Measurements from ENCODE around the gene SNU13. TPM values are rescaled to one million over a fixed set of nuclear protein-coding genes. Genes with fewer than 3 reads are reported as not detected.
"Not testable (repeated sequence)": the region's sequence is repeated elsewhere in the genome, so short reads cannot be mapped to it uniquely, and the experiment has no call there.

The SNU13 gene
- total RNA-seq, 1 donor from 2014 or later, result 175 TPM

DNA sequence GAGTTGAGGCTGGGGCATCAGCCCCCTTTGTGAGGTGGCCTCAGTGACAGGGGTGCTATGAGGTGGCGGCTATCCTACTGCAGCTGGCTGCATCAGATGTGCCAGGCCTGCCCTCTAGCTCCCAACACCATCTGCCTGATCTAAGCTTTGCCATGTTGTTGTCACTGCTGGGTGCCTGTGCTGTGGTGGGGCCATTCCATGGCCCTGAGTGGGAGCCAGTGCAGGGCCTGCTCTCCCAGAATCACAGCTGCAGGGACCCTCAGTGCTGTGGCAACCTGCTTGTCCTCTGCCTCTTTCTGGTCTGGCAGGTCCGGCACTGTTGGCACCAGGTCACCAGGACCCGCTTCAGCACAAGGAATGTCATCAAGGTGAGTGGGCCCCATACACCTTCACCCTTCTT is 1.8 kb upstream of the SNU13 start:
- peaks cover 22% of the 10 kb centered on the region for H4K20me1 ChIP-seq (ENCODE audit: insufficient read depth, low read length)
- Mint-ChIP-seq H3K27me3 (ENCODE audit: low read depth, unreplicated experiment) (no peaks in the 10 kb centered on the region), H3K27ac (ENCODE audit: unreplicated experiment) (no peak overlapping the region), H3K36me3 (ENCODE audit: low read depth, unreplicated experiment) (no peaks in the 10 kb centered on the region), H3K9me3 (ENCODE audit: unreplicated experiment) (no peaks in the 10 kb centered on the region), H3K4me3 (ENCODE audit: unreplicated experiment) (peak overlapping the region; percentile 96), H3K4me1 (ENCODE audit: low read depth, unreplicated experiment) (peaks cover 3% of the 10 kb centered on the region)
- no peak overlapping the region for H3K27ac ChIP-seq (ENCODE audit: low read depth, low read length)
- FAIRE-seq (no peak), DNase-seq (ENCODE audit: low read depth) (no peak)
- H3K27me3 ChIP-seq (ENCODE audit: insufficient read depth, low read length), result no peaks in the 10 kb centered on the region
- no peak overlapping the region for H3K4me3 ChIP-seq (ENCODE audit: insufficient read depth, low read depth, low read length)
- H3K9ac ChIP-seq (ENCODE audit: low read length), result no peak overlapping the region
- H3K4me1 ChIP-seq (ENCODE audit: insufficient read depth, low read length), result peaks cover 7% of the 10 kb centered on the region
- TF ChIP-seq, protein P1, sequence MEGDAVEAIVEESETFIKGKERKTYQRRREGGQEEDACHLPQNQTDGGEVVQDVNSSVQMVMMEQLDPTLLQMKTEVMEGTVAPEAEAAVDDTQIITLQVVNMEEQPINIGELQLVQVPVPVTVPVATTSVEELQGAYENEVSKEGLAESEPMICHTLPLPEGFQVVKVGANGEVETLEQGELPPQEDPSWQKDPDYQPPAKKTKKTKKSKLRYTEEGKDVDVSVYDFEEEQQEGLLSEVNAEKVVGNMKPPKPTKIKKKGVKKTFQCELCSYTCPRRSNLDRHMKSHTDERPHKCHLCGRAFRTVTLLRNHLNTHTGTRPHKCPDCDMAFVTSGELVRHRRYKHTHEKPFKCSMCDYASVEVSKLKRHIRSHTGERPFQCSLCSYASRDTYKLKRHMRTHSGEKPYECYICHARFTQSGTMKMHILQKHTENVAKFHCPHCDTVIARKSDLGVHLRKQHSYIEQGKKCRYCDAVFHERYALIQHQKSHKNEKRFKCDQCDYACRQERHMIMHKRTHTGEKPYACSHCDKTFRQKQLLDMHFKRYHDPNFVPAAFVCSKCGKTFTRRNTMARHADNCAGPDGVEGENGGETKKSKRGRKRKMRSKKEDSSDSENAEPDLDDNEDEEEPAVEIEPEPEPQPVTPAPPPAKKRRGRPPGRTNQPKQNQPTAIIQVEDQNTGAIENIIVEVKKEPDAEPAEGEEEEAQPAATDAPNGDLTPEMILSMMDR (IDR thresholded peaks at IDR 0.05; ENCODE audit: insufficient read depth, low read depth, low read length), result no peak
- TF ChIP-seq EZH2 (IDR thresholded peaks at IDR 0.05; ENCODE audit: insufficient read depth, low read length), result no peak
- no peaks in the 10 kb centered on the region for H3K9me3 ChIP-seq (ENCODE audit: insufficient read depth, low read depth, low read length)
- H3K79me2 ChIP-seq (ENCODE audit: insufficient read depth, low read length), result peaks cover 37% of the 10 kb centered on the region
- H3K4me2 ChIP-seq (ENCODE audit: low read length), result no peak overlapping the region
- H2AFZ ChIP-seq (ENCODE audit: low read depth, low read length), result no peak overlapping the region
- no peaks in the 10 kb centered on the region for H3K36me3 ChIP-seq (ENCODE audit: insufficient read depth, low read length)

DNA sequence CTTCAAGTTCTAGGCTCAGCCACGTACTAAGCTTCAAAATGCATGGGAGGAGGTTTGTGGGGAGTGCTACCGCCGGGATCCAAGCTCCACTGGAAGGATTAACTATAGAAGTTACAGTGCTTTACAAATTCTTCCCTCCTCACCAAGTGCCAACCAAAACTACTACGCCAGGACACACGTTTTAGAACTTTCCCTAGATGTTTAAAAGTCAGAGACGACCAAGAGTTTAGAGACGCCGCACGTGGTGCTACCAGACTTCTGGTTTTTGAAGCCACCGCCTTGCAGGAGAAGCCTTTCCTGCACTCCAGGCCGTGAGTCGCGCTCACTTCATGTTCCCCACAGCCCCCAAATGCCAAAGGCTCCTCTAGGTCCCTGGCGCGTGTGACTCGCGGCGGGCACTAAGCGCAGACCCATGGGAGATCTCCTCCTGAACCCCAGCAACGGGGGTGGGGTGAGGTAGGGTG is 734 bp downstream of the SNU13 start:
- no peaks in the 10 kb centered on the region for H3K27me3 ChIP-seq (ENCODE audit: insufficient read depth, low read length)
- H2AFZ ChIP-seq (ENCODE audit: low read depth, low read length), result peak overlapping the region; percentile 38
- DNase-seq (ENCODE audit: low read depth) (peak; percentile 6), FAIRE-seq (no peak)
- H3K4me3 ChIP-seq (ENCODE audit: insufficient read depth, low read depth, low read length), result peak overlapping the region; percentile 91
- Mint-ChIP-seq H3K4me3 (ENCODE audit: unreplicated experiment) (peak overlapping the region; percentile 96), H3K27me3 (ENCODE audit: low read depth, unreplicated experiment) (no peaks in the 10 kb centered on the region), H3K36me3 (ENCODE audit: low read depth, unreplicated experiment) (no peaks in the 10 kb centered on the region), H3K27ac (ENCODE audit: unreplicated experiment) (peak overlapping the region; percentile 93), H3K9me3 (ENCODE audit: unreplicated experiment) (no peaks in the 10 kb centered on the region), H3K4me1 (ENCODE audit: low read depth, unreplicated experiment) (peaks cover 6% of the 10 kb centered on the region)
- TF ChIP-seq EZH2 (IDR thresholded peaks at IDR 0.05; ENCODE audit: insufficient read depth, low read length), result no peak
- TF ChIP-seq, protein P1 (IDR thresholded peaks at IDR 0.05; ENCODE audit: insufficient read depth, low read depth, low read length), result no peak
- H3K79me2 ChIP-seq (ENCODE audit: insufficient read depth, low read length), result peaks cover 62% of the 10 kb centered on the region
- no peaks in the 10 kb centered on the region for H3K9me3 ChIP-seq (ENCODE audit: insufficient read depth, low read depth, low read length)
- H3K36me3 ChIP-seq (ENCODE audit: insufficient read depth, low read length), result no peaks in the 10 kb centered on the region
- peak overlapping the region; percentile 83 for H3K27ac ChIP-seq (ENCODE audit: low read depth, low read length)
- H3K4me2 ChIP-seq (ENCODE audit: low read length), result peak overlapping the region; percentile 96
- peaks cover 42% of the 10 kb centered on the region for H4K20me1 ChIP-seq (ENCODE audit: insufficient read depth, low read length)
- H3K9ac ChIP-seq (ENCODE audit: low read length), result peak overlapping the region; percentile 95
- peaks cover 11% of the 10 kb centered on the region for H3K4me1 ChIP-seq (ENCODE audit: insufficient read depth, low read length)

DNA sequence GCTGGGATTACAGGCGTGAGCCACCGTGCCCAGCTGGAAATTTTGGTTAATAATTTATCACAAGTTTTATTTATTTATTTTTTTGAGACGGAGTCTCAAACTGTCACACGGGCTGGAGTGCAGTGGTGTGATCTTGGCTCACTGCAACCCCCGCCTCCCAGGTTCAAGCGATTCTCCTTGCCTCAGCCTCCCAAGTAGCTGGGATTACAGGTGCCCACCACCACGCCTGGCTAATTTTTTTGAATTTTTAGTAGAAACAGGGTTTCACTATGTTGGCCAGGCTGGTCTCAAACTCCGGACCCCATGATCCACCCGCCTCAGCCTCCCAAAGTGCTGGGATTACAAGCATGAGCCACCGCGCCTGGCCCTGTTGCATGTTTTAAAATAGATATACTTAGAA is 1.8 kb downstream of the SNU13 start:
- not testable (repeated sequence) for H2AFZ ChIP-seq (ENCODE audit: low read depth, low read length); H3K27me3 ChIP-seq (ENCODE audit: insufficient read depth, low read length); H3K4me1 Mint-ChIP-seq (ENCODE audit: low read depth, unreplicated experiment); H3K36me3 Mint-ChIP-seq (ENCODE audit: low read depth, unreplicated experiment); DNase-seq (ENCODE audit: low read depth); H3K9me3 Mint-ChIP-seq (ENCODE audit: unreplicated experiment); H3K27me3 Mint-ChIP-seq (ENCODE audit: low read depth, unreplicated experiment); H3K36me3 ChIP-seq (ENCODE audit: insufficient read depth, low read length); H3K4me3 ChIP-seq (ENCODE audit: insufficient read depth, low read depth, low read length); FAIRE-seq; H3K9me3 ChIP-seq (ENCODE audit: insufficient read depth, low read depth, low read length); H3K27ac ChIP-seq (ENCODE audit: low read depth, low read length); H3K9ac ChIP-seq (ENCODE audit: low read length)
- peaks cover 47% of the 10 kb centered on the region for H4K20me1 ChIP-seq (ENCODE audit: insufficient read depth, low read length)
- peak overlapping the region; percentile 96 for H3K4me2 ChIP-seq (ENCODE audit: low read length)
- H3K27ac Mint-ChIP-seq (ENCODE audit: unreplicated experiment), result peak overlapping the region; percentile 75
- peak overlapping the region; percentile 96 for H3K4me3 Mint-ChIP-seq (ENCODE audit: unreplicated experiment)
- H3K4me1 ChIP-seq (ENCODE audit: insufficient read depth, low read length), result peaks cover 11% of the 10 kb centered on the region
- peaks cover 72% of the 10 kb centered on the region for H3K79me2 ChIP-seq (ENCODE audit: insufficient read depth, low read length)

Measured in astrocyte (in vitro differentiated cells and primary cell).